Heart left ventricle (tissue), 16 donors: ENCODE data around the gene EPHA6. TPM values are rescaled to one million over a fixed set of nuclear protein-coding genes. Genes with fewer than 3 reads are reported as not detected.

Experiments
- ATAC-seq, 4 donors: fragments of 200-7000 bp; cut with Tn5 transposase; one replicate each; pipeline ENCODE4 v1.9.1; 2020 to 2022; ENCODE audit warnings: moderate library complexity in 4 of 4, mild to moderate bottlenecking in 3 of 4, moderate number of reproducible peaks in 1 of 4
- DNase-seq, 5 donors: peaks; one replicate each; pipeline ENCODE4 v3.0.0-alpha.2; 2020
- H3K27ac ChIP-seq, 12 donors: fragments of 200-600 bp; sonication (generic) in 4 of 12; one replicate each; pipeline versions ENCODE4 v1.5.0 to v1.8.0; 2016 to 2022; ENCODE audit warnings: mild to moderate bottlenecking in 2 of 12
- H3K27me3 ChIP-seq, 9 donors: fragments of 200-600 bp; sonication (generic) in 2 of 9; one replicate each; pipeline versions ENCODE4 v1.5.1 to v1.8.0; 2016 to 2022; ENCODE audit warnings: mild to moderate bottlenecking in 3 of 9
- H3K36me3 ChIP-seq, 9 donors: fragments of 200-600 bp; sonication (generic) in 2 of 9; one replicate each; pipeline versions ENCODE4 v1.5.0 to v1.8.0; 2018 to 2022; ENCODE audit warnings: mild to moderate bottlenecking in 2 of 9
- H3K4me1 ChIP-seq, 12 donors: fragments of 200-600 bp; sonication (generic) in 4 of 12; one replicate each; pipeline versions ENCODE4 v1.5.0 to v1.8.0; 2016 to 2022; ENCODE audit warnings: mild to moderate bottlenecking in 3 of 12
- H3K4me3 ChIP-seq, 12 donors: fragments of 200-600 bp; sonication (generic) in 4 of 12; one replicate each; pipeline versions ENCODE4 v1.5.0 to v1.8.0; 2017 to 2022; ENCODE audit warnings: mild to moderate bottlenecking in 9 of 12, moderate library complexity in 4 of 12
- H3K9me3 ChIP-seq, 12 donors: fragments of 200-600 bp; sonication (generic) in 4 of 12; one replicate each; pipeline versions ENCODE4 v1.5.0 to v1.8.0; 2016 to 2022; ENCODE audit warnings: mild to moderate bottlenecking in 1 of 12
- CTCF ChIP-seq, 12 donors: fragments of 200-600 bp; sonication (generic) in 4 of 12; IDR thresholded peaks; one replicate each; pipeline versions ENCODE4 v1.5.0 to v1.8.0; 2018 to 2022; ENCODE audit warnings: antibody characterized with exemption in 12 of 12, mild to moderate bottlenecking in 5 of 12
- POLR2A ChIP-seq, 2 donors: fragments of 450-650 bp; IDR thresholded peaks; one replicate each; pipeline ENCODE4 v1.6.1; 2017; ENCODE audit warnings: antibody characterized with exemption in 2 of 2, mild to moderate bottlenecking in 2 of 2, moderate library complexity in 2 of 2
- WGBS, 4 donors: extraction: QIAGEN DNeasy Blood & Tissue Kit in 2 of 4; methylation state at CpG; one replicate each; pipeline versions ENCODE4 v1.1.5 to v1.1.7; 2013 to 2018; 5-methylcytosine and 5-hydroxymethylcytosine counted together
- intact Hi-C, 10 donors: fragments of 100-400 bp; cut with DNase I; formaldehyde crosslinking; loops; one replicate each; pipeline versions ENCODE4 v1.11.1 to v1.14.2; 2022
- polyA plus RNA-seq, 2 donors: library from polyadenylated mRNA; stranded (reverse); fragments of 200-250 nt; gene quantifications; one replicate each; pipeline ENCODE4 v1.2.3, GENCODE V29; 2013
- total RNA-seq, 9 donors: library from RNA; depleted of rRNA in 2 of 9; stranded (reverse); fragments of >200 nt in 2 of 9; fragmentation: NEBNext Ultra II Directional in 3 of 9; extraction: Animal tissue kit (Norgen Biotek cat#: 25700) in 3 of 9; gene quantifications; one replicate each; pipeline versions ENCODE4 v1.1.0 to v1.2.4, GENCODE V29; 2016 to 2023
- donor health status: ischemic (EF 13 %, LVEDD 7.1; RV severe dilation, severe dysfunction).
- donor health status: healthy with polysubstance abuse.
- donor health status: DM: no; HTN: yes; CAD: no.
- donor health status: DM: no; HTN: no; CAD: no.
- donor health status: ischemic (EF 25% LVEDD 6.9; RV normal size, moderate dysfunction).
- donor health status: ischemic (EF 25% LVEDD 5.7; RV mildly dilated, moderate dysfunction).
- donor health status: healthy.
- donor health status: DM: yes; HTN: yes; CAD: no.
- donor health status: ischemic (EF 35%, LVEDD 5.7; RV mildly dilated, moderate dysfunction).
- donor health status: nonischemic (EF 11% LVEDD 7.7; RV severe dilation, severe dysfunction).
- donor health status: DM: yes; HTN: yes; CAD: no.
- donor health status: PGD.
- donor health status: ischemic (EF 29% LVEDD 5.4; RV normal size, mild dysfunction).
- donor health status: nonischemic (EF 23%, LVEDD 6.1; RV moderate dilation, normal function).

EPHA6 gene
- total and polyA plus RNA-seq, 11 donors: 0.28 to 1.2 (median 0.42) TPM; not detected in 6

GRCh38 chr3:97795951-97796350, 981.6 kb downstream of the EPHA6 start:
- intact Hi-C loops: loop anchor here in 5 of 10 donors (5.0 to 10.0 kb wide), 4 partner anchors 139 to 156 kb away; no protein-coding TSS in a partner anchor
- TF ChIP-seq POLR2A (IDR thresholded peaks at IDR 0.05) (no peak), CTCF (IDR thresholded peaks at IDR 0.05) (no peak)
- Histone ChIP-seq H3K9me3 (no peaks in the 10 kb centered on the region), H3K27ac (no peak overlapping the region), H3K4me1 (no peaks in the 10 kb centered on the region), H3K36me3 (peaks cover 0 to 16% (median 0%) of the 10 kb centered on the region in 9 donors), H3K27me3 (no peaks in the 10 kb centered on the region), H3K4me3 (no peak overlapping the region)
- ATAC-seq (no peak), DNase-seq (no peak)
- WGBS, 4 donors: 87 to 91% (median 90%) methylated on average over 4 of the region's 4 CpGs
